Brain pericyte (primary cell): Measurements from ENCODE around the gene EID3.
"Not testable (repeated sequence)": the region's sequence is repeated elsewhere in the genome, so short reads cannot be mapped to it uniquely, and the experiment has no call there.

ENCODE experiments used
- DNase-seq: peaks from one replicate; pipeline ENCODE4 v3.0.0-alpha.2; 2012; ENCODE audit warnings: low read depth, low spot score

EID3 gene

GRCh38 chr12:104303538-104304151 lies at the start of gene EID3:
Gene EID3 (plus strand): TSS chr12:104303739. CDS start chr12:104303935, 196 bp downstream.
- DNase-seq, result peak; percentile 41

DNA sequence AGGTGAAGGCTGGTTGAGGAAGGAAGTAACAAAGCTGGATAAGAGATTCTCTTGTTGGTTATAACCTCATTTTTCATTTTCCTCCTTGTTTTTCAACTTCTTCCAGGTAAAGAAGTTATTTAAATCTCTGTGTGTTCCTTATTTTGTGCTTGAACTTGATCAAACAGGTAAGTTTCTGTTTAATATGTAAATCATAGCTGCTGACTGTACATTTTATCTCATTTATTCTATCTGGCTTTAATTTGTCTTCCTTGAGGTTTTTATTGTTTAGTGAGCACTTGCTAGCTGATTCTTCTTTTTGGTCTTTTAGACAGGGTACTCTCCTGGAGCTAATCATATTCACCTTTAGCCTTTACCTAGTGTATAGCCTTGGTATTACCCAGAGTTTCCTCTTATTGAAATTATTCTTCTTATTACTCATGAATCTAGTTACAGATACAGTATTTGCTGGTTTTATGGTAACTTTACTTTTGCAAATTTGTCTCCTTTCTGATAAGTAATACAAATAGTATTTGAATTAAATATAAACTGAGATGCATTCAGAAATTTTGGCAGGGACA lies 45.5 kb upstream of the EID3 start:
- DNase-seq, result no peak

DNA sequence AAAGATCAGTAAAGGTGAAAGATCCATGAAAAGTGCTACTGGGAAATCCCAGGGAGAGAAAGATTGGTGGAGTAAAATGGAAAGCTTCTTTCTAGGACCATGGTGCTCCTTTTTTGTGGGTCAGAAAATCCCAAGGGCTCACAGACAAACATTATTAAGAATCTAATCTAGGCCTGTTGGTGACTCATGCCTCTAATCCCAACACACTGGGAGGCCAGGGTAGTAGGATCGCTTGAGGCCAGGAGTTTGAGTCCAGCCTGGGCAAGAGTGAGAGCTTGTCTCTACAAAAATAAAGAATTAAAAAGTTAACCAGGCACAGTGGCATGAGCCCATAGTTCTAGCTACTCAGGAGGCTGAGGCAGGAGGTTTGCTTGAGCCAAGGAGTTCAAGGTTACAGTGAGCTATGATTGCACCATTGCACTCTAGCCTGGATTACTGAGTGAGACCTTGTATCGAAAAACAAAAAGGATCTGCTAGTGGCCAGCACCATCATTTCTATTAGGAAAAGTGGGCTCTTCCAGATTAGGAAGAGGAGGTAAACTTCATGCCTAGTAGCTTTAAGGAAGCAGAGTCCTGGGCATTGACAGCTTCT lies 45.0 kb upstream of the EID3 start:
- no peak for DNase-seq

- no peak for DNase-seq
These were observed 40.5 kb upstream of the EID3 start for GRCh38 chr12:104263026-104263425.

GRCh38 chr12:104263580-104264358 lies 39.8 kb upstream of the EID3 start:
- DNase-seq, result no peak

DNA sequence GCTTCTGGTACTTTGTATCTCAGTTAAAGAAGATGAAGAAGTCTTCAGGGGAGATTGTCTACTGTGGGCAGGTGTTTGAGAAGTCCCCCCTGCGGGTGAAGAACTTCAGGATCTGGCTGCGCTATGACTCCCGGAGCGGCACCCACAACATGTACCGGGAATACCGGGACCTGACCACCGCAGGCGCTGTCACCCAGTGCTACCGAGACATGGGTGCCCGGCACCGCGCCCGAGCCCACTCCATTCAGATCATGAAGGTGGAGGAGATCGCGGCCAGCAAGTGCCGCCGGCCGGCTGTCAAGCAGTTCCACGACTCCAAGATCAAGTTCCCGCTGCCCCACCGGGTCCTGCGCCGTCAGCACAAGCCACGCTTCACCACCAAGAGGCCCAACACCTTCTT lies 38.1 kb upstream of the EID3 start:
- DNase-seq, result not testable (repeated sequence)

DNA sequence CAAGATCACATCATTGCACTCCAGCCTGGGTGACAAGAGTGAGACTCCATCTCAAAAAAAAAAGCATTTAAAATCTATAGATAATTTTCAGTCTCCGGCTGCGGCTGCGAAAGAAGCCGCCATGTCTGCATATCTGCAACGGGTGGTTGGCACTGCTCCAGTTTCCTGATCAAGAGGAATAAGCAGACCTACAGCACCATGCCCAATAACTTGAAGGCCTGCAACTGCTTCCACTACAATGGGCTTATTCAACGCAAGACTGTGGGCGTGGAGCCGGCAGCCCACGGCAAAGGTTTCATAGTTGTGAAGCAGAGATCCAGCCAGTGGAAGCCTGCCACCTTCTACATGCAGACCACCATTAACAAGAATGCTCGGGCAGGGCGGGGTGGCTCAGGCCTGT lies 30.6 kb upstream of the EID3 start:
- no peak for DNase-seq

- no peak for DNase-seq
These were observed 30.0 kb upstream of the EID3 start for GRCh38 chr12:104273503-104273902.

GRCh38 chr12:104274811-104275210 lies 28.7 kb upstream of the EID3 start:
- DNase-seq, result no peak

- no peak for DNase-seq
These were observed 27.9 kb upstream of the EID3 start for GRCh38 chr12:104275689-104276088.

DNA sequence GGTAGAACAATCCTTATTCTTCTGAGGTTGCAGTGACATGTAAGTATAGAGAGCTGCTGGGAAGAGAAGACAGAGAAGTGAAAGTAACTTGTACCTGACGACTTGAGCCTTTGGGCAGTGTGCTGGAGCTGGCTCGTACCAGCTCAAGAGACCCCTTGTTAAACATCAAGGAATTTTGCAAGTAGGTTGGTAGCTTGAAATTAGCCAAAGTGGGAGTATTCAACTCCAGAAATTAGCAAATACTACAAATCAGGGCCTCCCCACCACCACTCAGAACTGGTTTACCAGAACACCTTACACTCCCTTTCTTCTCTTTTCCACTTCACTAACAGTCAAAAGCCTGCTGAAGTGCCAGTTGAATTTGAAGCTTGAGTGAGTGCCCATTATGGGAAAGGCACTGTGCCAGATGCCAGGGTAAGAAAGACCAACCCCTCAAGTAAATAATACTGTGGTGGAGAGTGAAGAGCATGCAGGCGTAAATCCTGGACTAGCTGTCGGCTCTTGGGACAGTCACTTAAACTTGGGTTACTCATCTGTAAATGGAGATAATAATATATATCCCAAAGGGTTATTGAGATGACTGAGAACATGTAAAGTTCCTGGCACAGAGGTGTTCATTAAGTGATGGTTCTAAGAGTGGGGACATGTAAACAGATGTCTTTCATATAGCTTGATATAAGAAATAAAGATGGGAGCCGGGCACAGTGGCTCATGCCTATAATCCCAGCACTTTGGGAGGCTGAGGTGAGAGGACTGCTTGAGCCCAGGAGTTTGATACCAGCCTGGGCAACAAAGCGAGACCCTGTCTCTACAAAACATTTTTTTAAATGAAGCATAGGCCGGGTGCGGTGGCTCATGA lies 27.0 kb upstream of the EID3 start:
- no peak for DNase-seq

- no peak for DNase-seq
These were observed 24.4 kb upstream of the EID3 start for GRCh38 chr12:104279164-104279563.

DNA sequence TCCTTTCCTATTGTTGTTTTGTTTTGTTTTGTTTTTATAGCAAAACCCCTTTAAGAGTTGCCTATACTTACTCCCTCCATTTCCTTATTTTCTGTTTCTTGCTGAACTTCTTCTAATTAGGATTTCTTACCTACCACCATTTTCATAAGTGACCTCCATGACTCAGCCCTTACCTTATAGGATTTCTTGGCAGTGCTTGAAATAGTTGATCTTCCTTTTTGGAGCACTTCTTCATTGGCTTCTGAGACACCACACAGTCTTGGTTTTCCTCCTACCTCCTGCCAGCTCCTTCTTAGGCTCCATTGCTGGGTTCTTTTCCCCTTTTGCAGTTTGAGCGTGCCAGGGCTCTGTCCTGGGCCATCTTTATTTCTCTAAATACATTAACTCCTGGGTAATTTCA lies 23.4 kb upstream of the EID3 start:
- DNase-seq, result no peak

- no peak for DNase-seq
These were observed 22.7 kb upstream of the EID3 start for GRCh38 chr12:104280717-104281458.

- DNase-seq, result no peak
These were observed 21.9 kb upstream of the EID3 start for GRCh38 chr12:104281636-104282035.

GRCh38 chr12:104282109-104282508 lies 21.4 kb upstream of the EID3 start:
- DNase-seq, result no peak

GRCh38 chr12:104285740-104286515 lies 17.6 kb upstream of the EID3 start:
- DNase-seq, result no peak

DNA sequence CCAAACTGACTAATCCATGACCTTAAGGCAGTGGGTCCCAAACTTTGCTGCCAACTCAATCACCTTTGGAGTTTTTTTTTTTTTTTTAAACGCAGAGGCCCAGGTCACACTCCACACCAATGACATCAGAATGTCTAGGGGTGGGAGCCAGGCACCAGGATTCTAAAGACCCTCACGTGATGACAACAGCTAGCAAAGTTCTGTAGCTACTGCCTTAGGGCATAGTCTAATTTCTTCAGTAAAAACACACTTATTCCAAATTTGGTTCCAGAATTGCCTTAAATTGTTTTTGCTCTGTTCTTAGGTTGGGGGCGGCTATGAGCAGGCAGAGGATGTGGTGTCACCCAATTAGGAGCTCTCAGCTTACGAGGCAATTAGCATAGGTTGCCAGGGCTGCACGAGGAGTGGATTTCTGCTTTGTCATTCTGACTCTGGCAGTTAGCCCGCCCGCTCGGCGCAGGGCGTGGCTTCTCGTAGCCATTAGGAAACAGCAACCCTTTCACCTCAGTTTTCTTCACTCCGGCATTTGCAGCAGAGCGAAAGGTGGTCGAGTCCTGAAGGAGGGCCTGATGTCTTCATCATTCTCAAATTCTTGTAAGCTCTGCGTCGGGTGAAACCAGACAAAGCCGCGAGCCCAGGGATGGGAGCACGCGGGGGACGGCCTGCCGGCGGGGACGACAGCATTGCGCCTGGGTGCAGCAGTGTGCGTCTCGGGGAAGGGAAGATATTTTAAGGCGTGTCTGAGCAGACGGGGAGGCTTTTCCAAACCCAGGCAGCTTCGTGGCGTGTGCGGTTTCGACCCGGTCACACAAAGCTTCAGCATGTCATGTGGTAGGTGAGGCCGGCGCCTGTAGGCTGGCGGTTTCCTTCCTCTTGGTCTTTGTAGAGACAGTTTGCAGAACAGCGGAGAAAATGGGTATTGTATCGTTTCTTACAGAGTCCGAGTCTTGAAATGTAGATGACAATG lies 16.7 kb upstream of the EID3 start:
- DNase-seq, result peak; percentile 81
